ENCODE measurements around the gene ERGIC3.
A peak's percentile ranks its signal among the peaks of the same experiment; 100 is the strongest.
"Not testable (repeated sequence)": the region's sequence is repeated elsewhere in the genome, so short reads cannot be mapped to it uniquely, and the experiment has no call there.

Gene ERGIC3

DNA sequence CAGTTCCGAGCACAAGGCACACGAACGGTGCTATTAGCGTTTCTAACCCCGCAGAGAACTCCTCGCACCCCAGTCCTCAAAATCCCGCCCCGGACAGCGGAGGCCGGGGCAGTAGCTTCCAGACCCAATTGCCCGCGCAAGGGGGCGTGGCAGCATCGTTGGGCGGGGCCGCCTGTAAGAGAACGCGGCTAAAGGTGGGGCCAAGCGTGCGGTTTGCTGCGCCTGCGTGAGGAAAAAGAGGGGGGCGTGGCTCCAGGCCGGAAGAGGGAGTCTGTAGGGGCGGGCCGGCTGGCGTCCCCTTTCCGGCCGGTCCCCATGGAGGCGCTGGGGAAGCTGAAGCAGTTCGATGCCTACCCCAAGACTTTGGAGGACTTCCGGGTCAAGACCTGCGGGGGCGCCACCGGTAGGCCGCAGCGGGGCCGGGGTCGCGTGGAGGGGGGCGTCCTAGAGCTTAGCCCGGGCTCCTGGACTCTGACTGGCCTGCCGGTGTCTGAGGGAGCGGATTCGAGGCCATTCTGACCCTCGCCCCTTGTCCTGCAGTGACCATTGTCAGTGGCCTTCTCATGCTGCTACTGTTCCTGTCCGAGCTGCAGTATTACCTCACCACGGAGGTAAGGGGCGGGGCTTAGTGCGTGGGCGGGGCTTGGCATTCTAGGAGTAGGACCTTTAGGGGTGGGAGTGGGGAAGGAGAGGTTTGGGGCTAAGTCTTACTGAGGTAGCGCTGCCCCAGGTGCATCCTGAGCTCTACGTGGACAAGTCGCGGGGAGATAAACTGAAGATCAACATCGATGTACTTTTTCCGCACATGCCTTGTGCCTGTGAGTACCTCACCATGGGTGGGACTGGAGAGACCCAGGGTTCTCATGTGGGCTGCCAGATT lies at the start of gene ERGIC3:
Gene ERGIC3 (plus strand): TSS at position 296 of the 880 bp plus-strand sequence. CDS start 20 bp downstream, at position 316.
- DNase-seq (ENCODE audit: low spot score), result peak; percentile 96

DNA sequence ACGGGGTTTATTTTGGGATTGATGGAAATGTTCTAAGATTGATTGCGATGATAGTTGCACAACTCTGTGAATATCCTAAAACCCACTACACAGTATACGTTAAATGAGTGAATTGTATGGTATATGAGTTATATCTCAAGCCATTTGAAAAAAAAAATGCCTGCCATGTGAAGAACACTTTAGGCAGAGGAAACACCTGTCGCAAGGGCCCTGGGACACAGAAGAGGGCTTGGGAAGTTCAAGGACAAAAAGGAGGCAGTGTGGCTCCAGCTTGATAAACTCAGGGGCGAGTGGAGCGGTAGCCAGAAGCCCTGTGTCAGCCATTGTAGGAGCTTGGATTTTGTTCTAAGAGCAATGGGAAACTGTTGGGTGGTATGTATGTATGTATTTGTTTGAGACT lies 49.5 kb upstream of the ERGIC3 start:
- no peak for DNase-seq (ENCODE audit: low spot score)

DNA sequence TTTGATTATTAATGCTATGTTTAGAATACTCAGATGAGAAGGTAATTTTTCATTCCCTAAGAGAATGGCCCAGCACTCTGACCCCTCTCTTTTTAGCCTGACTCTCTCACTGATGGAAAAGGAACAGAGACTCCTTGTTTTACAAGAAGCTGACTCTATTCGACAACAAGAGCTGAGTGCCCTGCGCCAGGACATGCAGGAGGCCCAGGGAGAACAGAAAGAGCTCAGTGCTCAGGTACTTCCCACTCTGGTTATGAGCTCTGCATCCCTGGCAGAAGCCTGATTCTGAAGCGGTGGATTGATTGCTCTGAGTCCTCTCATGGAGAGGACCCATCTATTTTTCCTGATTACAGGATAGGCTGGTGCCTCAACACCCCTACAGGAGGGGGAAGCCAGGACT lies 45.4 kb upstream of the ERGIC3 start:
- DNase-seq (ENCODE audit: low spot score), result no peak

- no peak for DNase-seq (ENCODE audit: low spot score)
These were observed 44.6 kb upstream of the ERGIC3 start for GRCh38 chr20:35497320-35497719.

- peak; percentile 47 for DNase-seq (ENCODE audit: low spot score)
These were observed 44.1 kb upstream of the ERGIC3 start for GRCh38 chr20:35497780-35498189.

DNA sequence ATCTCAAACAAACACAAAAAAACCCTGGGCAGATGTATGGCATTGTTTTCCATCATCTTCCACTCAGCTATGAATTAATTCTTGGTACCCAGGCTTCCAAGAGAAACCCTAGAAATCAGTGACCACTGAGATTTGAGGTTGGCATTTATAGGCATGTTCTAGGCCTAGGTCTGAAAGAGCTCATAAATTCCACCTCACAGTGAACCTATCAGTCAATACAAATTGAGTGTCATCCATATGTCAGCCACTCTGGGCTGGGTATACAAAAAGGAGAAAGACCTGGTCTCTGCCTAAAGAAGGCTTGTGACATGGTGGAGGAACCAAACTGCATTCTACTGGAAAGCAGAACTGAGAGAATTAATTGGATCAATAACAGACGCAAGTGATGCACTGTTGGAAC lies 42.6 kb upstream of the ERGIC3 start:
- DNase-seq (ENCODE audit: low spot score), result no peak

- no peak for DNase-seq (ENCODE audit: low spot score)
These were observed 39.5 kb upstream of the ERGIC3 start for GRCh38 chr20:35502352-35502751.

- no peak for DNase-seq (ENCODE audit: low spot score)
These were observed 38.6 kb upstream of the ERGIC3 start for GRCh38 chr20:35503281-35503680.

- no peak for DNase-seq (ENCODE audit: low spot score)
These were observed 37.9 kb upstream of the ERGIC3 start for GRCh38 chr20:35503841-35504561.

DNA sequence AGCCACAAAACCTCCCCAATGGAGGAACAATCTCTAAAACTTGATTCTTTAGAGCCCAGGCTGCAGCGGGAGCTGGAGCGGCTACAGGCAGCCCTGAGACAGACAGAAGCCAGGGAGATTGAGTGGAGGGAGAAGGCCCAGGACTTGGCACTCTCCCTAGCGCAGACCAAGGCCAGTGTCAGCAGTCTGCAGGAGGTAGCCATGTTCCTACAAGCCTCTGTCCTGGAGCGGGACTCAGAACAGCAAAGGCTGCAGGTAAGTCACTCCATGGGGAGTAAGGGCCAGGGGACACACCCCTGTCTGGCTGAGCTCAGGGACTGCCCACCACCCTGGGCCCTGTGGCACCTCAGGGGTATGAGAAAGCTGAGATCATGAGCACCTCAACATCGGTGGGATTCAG lies 37.1 kb upstream of the ERGIC3 start:
- no peak for DNase-seq (ENCODE audit: low spot score)

DNA sequence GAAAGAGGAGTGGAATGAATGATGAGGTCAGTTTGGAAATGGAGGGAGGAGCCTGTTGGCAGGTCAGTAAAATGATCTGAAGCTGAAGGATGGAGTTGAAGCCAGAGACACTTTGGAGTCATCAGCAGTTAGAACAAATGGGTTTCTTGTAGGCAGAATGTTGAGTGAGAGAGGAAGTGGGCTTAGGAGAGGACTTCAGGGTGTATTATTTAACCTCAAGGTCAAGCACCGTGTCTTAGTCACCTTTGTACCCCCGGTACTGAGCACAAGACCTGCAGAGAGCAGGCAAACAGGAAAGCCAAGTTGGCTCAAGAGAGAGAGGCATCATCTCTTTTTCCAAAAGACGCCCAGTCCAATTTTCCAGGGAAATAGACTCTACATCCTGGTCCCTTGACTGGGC lies 35.7 kb upstream of the ERGIC3 start:
- no peak for DNase-seq (ENCODE audit: low spot score)

- DNase-seq (ENCODE audit: low spot score), result no peak
These were observed 34.8 kb upstream of the ERGIC3 start for GRCh38 chr20:35506872-35507638.

GRCh38 chr20:35508493-35509218 lies 33.2 kb upstream of the ERGIC3 start:
- DNase-seq (ENCODE audit: low spot score), result no peak

DNA sequence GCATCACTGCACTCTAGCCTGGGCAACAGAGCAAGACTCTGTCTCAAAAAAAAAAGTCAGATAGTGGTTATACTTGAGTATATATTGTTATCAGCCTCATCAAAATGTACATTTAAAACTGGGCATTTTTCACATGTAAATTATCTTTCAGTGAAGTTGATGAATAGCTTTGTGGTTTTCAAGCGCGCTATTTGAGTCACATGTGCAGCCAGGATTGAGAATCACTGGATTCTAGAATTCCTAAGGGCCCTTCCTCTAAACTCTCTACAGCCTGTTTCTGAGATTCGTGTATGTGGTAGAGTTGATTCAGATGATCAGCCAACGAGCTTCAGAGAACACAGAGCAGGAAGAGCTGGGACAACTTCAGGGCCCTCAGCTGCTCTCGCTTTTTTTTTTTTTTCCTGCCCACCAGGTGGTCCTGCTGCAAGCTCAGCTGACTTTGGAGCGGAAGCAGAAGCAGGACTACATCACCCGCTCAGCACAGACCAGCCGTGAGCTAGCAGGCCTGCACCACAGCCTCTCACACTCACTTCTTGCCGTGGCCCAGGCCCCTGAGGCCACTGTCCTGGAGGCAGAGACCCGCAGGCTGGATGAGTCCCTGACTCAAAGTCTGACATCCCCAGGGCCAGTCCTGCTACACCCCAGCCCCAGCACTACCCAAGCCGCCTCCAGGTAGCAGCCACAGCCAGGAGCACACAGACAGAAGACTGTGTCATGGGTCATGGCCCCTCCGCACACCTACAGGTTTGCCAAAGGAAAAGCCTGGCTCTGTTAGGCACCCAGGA lies 30.7 kb upstream of the ERGIC3 start:
- DNase-seq (ENCODE audit: low spot score), result no peak

- DNase-seq (ENCODE audit: low spot score), result peak; percentile 36
These were observed 30.0 kb upstream of the ERGIC3 start for GRCh38 chr20:35511814-35512420.

DNA sequence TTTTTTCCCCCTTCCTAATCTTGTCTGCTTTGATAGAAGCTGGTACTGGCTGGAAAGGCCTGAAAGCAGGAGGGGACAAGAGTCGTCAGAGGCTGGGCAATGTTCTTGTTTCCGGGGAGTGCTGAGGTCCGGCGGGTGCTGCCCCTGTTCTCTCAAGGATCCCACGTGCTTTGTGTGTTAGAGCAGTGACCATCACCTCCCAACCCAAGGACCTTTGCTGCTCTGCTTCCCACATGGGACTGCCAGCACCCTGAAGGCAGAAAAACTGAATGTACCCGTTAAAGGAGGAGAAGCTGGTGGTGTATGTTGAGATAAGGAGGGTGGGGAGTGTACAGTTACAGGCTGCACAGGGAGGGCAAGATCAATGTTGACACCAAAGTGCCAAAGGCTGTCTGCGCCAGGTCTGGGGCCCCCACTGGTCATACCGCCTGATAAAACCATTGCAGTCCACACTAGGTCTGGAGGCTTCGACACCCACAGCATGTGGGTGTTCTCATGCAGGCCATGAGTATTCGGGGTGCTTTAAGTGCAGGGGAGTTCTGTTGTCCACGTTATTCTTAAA lies 27.4 kb upstream of the ERGIC3 start:
- DNase-seq (ENCODE audit: low spot score), result no peak

DNA sequence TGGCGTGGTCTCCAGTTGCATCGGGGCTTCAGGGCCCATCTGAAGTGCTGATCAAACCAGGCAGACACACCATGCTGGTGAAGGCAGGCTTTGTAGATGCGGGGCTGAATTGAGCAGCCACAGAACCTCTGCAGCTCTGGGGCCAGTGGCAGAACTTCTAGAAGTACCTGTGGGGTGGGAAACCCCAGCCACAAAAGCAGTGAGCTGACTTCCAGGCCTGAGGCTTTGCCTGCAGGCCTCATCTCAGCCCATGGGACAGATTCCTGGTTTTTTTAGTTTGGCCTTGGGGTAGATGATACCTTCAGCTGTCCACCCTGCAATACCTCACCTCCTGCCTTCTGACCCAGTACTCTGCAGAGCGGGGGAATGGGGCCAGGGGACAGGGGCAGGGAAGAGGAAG lies 26.5 kb upstream of the ERGIC3 start:
- DNase-seq (ENCODE audit: low spot score), result no peak

GRCh38 chr20:35515949-35516645 lies 25.8 kb upstream of the ERGIC3 start:
- DNase-seq (ENCODE audit: low spot score), result peak; percentile 84

- DNase-seq (ENCODE audit: low spot score), result no peak
These were observed 24.8 kb upstream of the ERGIC3 start for GRCh38 chr20:35517125-35517524.

- not testable (repeated sequence) for DNase-seq (ENCODE audit: low spot score)
These were observed 24.1 kb upstream of the ERGIC3 start for GRCh38 chr20:35517767-35518166.

Data from AG08396 (cell line).